HepG2 (cell line): Measurements from ENCODE around the gene JMJD1C.

Source experiments
- FOXA1 ChIP-seq, 2 experiments: fragments of 450-650 bp in 1 of 2; sonication (generic) in 1 of 2; formaldehyde crosslinking in 1 of 2; IDR thresholded peaks; 2 replicates each; pipeline versions ENCODE4 v1.4.0 to v1.6.1; 2016 to 2020; ENCODE audit warnings: missing genetic modification reagents in 1 of 2
- RARG ChIP-seq: sonication (generic); formaldehyde crosslinking; IDR thresholded peaks from 2 replicates; pipeline ENCODE4 v1.4.0; 2020; ENCODE audit warnings: low read depth, mild to moderate bottlenecking, missing genetic modification reagents
- RNF2 ChIP-seq: fragments of 450-650 bp; conservative IDR thresholded peaks from 2 replicates; pipeline ENCODE4 v1.6.1; 2016; ENCODE audit warnings: low read depth
- XRCC5 ChIP-seq: fragments of 200-400 bp; formaldehyde crosslinking; optimal IDR thresholded peaks from 2 replicates; pipeline ENCODE3; 2017; ENCODE audit warnings: mild to moderate bottlenecking, low read length
- ZNF274 ChIP-seq: sonication (generic); formaldehyde crosslinking; IDR thresholded peaks from 2 replicates; pipeline ENCODE4 v1.5.1; 2020; ENCODE audit warnings: mild to moderate bottlenecking, missing genetic modification reagents
- ZNF550 ChIP-seq: sonication (generic); formaldehyde crosslinking; IDR thresholded peaks from 2 replicates; pipeline ENCODE4 v1.4.0; 2020; ENCODE audit warnings: mild to moderate bottlenecking, missing genetic modification reagents, borderline replicate concordance
- ZNF615 ChIP-seq: sonication (generic); formaldehyde crosslinking; IDR thresholded peaks from 2 replicates; pipeline ENCODE4 v1.5.0; 2020; ENCODE audit warnings: mild to moderate bottlenecking, missing genetic modification reagents, borderline replicate concordance
- ZNF720 ChIP-seq: sonication (generic); formaldehyde crosslinking; IDR thresholded peaks from 2 replicates; pipeline ENCODE4 v1.4.0; 2020; ENCODE audit warnings: missing genetic modification reagents
- TF ChIP-seq, protein P1 (sequence below): sonication (generic); formaldehyde crosslinking; IDR thresholded peaks from 2 replicates; pipeline ENCODE4 v1.8.1; 2023; ENCODE audit warnings: missing genetic modification reagents, inconsistent platforms, borderline replicate concordance

DNA sequence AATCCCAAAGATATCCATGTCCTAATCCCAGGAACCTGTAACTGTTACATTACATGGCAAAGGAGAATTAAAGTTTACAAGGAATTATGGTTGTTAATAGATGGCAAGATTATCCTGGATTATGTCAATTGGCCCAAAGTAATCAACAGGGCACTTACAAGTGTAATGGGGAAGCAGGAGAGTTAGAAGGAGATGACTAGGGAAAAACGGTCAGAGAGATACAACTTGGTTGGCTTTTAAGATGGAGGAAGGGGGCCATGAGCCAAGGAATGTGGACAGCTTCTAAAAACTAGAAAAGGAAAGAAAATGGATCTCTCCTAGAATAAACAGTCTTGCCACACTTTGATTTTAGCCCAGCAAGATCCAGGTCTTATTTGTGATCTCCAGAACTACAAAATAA lies 3.3 kb downstream of the JMJD1C start:
- TF ChIP-seq RNF2 (no peak), ZNF615 (CRISPR knock-in tag) (no peak), FOXA1 (IDR thresholded peaks at IDR 0.05) (no peak), FOXA1 (CRISPR knock-in tag; IDR thresholded peaks at IDR 0.05) (no peak), ZNF720 (CRISPR knock-in tag) (no peak), ZNF274 (CRISPR knock-in tag) (no peak), XRCC5 (no peak), RARG (no peak), ZNF550 (CRISPR knock-in tag) (no peak)
- TF ChIP-seq, protein P1, sequence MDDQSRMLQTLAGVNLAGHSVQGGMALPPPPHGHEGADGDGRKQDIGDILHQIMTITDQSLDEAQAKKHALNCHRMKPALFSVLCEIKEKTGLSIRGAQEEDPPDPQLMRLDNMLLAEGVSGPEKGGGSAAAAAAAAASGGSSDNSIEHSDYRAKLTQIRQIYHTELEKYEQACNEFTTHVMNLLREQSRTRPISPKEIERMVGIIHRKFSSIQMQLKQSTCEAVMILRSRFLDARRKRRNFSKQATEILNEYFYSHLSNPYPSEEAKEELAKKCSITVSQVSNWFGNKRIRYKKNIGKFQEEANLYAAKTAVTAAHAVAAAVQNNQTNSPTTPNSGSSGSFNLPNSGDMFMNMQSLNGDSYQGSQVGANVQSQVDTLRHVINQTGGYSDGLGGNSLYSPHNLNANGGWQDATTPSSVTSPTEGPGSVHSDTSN (CRISPR knock-in tag): no peak
